ENCODE data around the gene FARP1. TPM values are rescaled to one million over a fixed set of nuclear protein-coding genes. Genes with fewer than 3 reads are reported as not detected.

FARP1 gene
- total RNA-seq, 1 donor from 2014 or later = 289 TPM

GRCh38 chr13:98315466-98315865 is 172.6 kb downstream of the FARP1 start:
- DNase-seq (ENCODE audit: low spot score in 2 of 2, unreplicated experiment in 2 of 2) = no peak
- peak overlapping the region; percentile 45 for H3K27ac Mint-ChIP-seq
- H3K4me1 Mint-ChIP-seq = peaks cover 15% of the 10 kb centered on the region
- H3K27me3 Mint-ChIP-seq (ENCODE audit: low read depth) = no peaks in the 10 kb centered on the region
- H3K4me3 Mint-ChIP-seq = no peak overlapping the region
- no peak for TF ChIP-seq CTCF (IDR thresholded peaks at IDR 0.05; ENCODE audit: unreplicated experiment)
- peaks cover 7% of the 10 kb centered on the region for H3K36me3 Mint-ChIP-seq
- no peaks in the 10 kb centered on the region for H3K9me3 Mint-ChIP-seq

- peaks cover 7% of the 10 kb centered on the region for H3K36me3 Mint-ChIP-seq
- H3K9me3 Mint-ChIP-seq = no peaks in the 10 kb centered on the region
- TF ChIP-seq CTCF (IDR thresholded peaks at IDR 0.05; ENCODE audit: unreplicated experiment) = no peak
- no peak overlapping the region for H3K4me3 Mint-ChIP-seq
- H3K4me1 Mint-ChIP-seq = peaks cover 19% of the 10 kb centered on the region
- peak overlapping the region; percentile 45 for H3K27ac Mint-ChIP-seq
- H3K27me3 Mint-ChIP-seq (ENCODE audit: low read depth) = no peaks in the 10 kb centered on the region
- DNase-seq (ENCODE audit: low spot score in 2 of 2, unreplicated experiment in 2 of 2) = no peak
Observed at GRCh38 chr13:98315902-98316301, 173.0 kb downstream of the FARP1 start.

GRCh38 chr13:98317573-98318171 is 174.8 kb downstream of the FARP1 start:
- no peaks in the 10 kb centered on the region for H3K27me3 Mint-ChIP-seq (ENCODE audit: low read depth)
- H3K9me3 Mint-ChIP-seq = no peaks in the 10 kb centered on the region
- H3K36me3 Mint-ChIP-seq = peaks cover 10% of the 10 kb centered on the region
- no peak overlapping the region for H3K4me3 Mint-ChIP-seq
- H3K4me1 Mint-ChIP-seq = peaks cover 30% of the 10 kb centered on the region
- TF ChIP-seq CTCF (IDR thresholded peaks at IDR 0.05; ENCODE audit: unreplicated experiment) = no peak
- DNase-seq (ENCODE audit: low spot score in 2 of 2, unreplicated experiment in 2 of 2) = no peak
- peak overlapping the region; percentile 30 for H3K27ac Mint-ChIP-seq

DNA sequence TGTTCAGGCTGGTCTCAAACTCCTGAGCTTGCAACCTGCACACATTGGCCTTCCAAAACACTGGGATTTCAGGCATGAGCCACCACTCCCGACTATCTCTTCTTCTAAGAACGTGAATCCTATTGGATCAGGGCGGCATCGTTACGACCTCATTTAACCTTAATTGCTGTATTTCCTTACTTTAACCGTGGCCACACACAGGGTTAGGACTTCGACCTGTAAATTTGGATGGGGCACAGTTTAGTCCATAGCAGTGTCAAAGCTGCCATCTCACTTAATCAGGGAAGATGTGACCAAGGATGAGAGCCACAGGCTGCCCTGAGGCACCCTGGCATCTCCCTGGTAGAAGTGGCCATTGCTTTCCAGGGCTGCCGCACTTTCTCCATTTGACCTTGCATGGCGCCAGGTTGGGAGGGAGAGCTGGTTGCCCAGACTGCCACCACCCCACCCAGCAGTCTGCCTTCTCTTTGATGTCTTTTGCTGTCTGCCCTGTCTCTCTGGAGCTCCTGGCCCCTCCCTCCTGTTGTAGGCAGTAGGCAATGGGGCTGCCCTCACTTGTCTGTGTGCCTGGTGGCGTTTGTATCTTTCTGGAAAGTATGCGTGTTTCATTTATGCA is 175.5 kb downstream of the FARP1 start:
- no peak for DNase-seq (ENCODE audit: low spot score in 2 of 2, unreplicated experiment in 2 of 2)
- H3K27me3 Mint-ChIP-seq (ENCODE audit: low read depth) = no peaks in the 10 kb centered on the region
- H3K36me3 Mint-ChIP-seq = peaks cover 10% of the 10 kb centered on the region
- peaks cover 36% of the 10 kb centered on the region for H3K4me1 Mint-ChIP-seq
- no peak overlapping the region for H3K27ac Mint-ChIP-seq
- TF ChIP-seq CTCF (IDR thresholded peaks at IDR 0.05; ENCODE audit: unreplicated experiment) = no peak
- H3K4me3 Mint-ChIP-seq = no peak overlapping the region
- H3K9me3 Mint-ChIP-seq = no peaks in the 10 kb centered on the region

GRCh38 chr13:98320561-98321105 is 177.7 kb downstream of the FARP1 start:
- TF ChIP-seq CTCF (IDR thresholded peaks at IDR 0.05; ENCODE audit: unreplicated experiment) = no peak
- no peak overlapping the region for H3K4me3 Mint-ChIP-seq
- peaks cover 7% of the 10 kb centered on the region for H3K36me3 Mint-ChIP-seq
- peak overlapping the region; percentile 89 for H3K27ac Mint-ChIP-seq
- H3K27me3 Mint-ChIP-seq (ENCODE audit: low read depth) = no peaks in the 10 kb centered on the region
- H3K4me1 Mint-ChIP-seq = peaks cover 53% of the 10 kb centered on the region
- no peaks in the 10 kb centered on the region for H3K9me3 Mint-ChIP-seq
- DNase-seq (ENCODE audit: low spot score in 2 of 2, unreplicated experiment in 2 of 2) = no peak

Data from mesothelial cell of epicardium (in vitro differentiated cells).